SJCRH30 (cell line): ENCODE results near the gene PTPN3. TPM values are rescaled to one million over a fixed set of nuclear protein-coding genes. Genes with fewer than 3 reads are reported as not detected.
"Not testable (repeated sequence)": the region's sequence is repeated elsewhere in the genome, so short reads cannot be mapped to it uniquely, and the experiment has no call there.

Experiments used
- DNase-seq, 2 experiments: peaks; one replicate each; pipeline ENCODE4 v3.0.0-alpha.2; 2015 to 2020
- H3K27ac ChIP-seq: fragments of 250-450 bp; sonication (Bioruptor Pico); 2 replicates; pipeline ENCODE4 v1.5.1; 2020; ENCODE audit warnings: mild to moderate bottlenecking, moderate library complexity
- H3K27me3 ChIP-seq: fragments of 250-450 bp; sonication (Bioruptor Pico); 2 replicates; pipeline ENCODE4 v1.5.1; 2020; ENCODE audit warnings: mild to moderate bottlenecking, moderate library complexity
- H3K36me3 ChIP-seq: fragments of 250-450 bp; sonication (Bioruptor Pico); 2 replicates; pipeline ENCODE4 v1.5.1; 2020; ENCODE audit warnings: mild to moderate bottlenecking, moderate library complexity
- H3K4me1 ChIP-seq: fragments of 250-450 bp; sonication (Bioruptor Pico); 2 replicates; pipeline ENCODE4 v1.5.1; 2020; ENCODE audit warnings: mild to moderate bottlenecking, moderate library complexity
- H3K4me3 ChIP-seq: fragments of 250-450 bp; sonication (Bioruptor Pico); 2 replicates; pipeline ENCODE4 v1.5.1; 2020; ENCODE audit warnings: mild to moderate bottlenecking, moderate library complexity
- H3K9me3 ChIP-seq: fragments of 250-450 bp; sonication (Bioruptor Pico); replicated peaks from 2 replicates; pipeline ENCODE4 v1.5.1; 2020; ENCODE audit warnings: mild to moderate bottlenecking, moderate library complexity
- total RNA-seq: library from RNA; depleted of rRNA; stranded (reverse); fragments of >200 nt; shearing (Covaris generic); gene quantifications from 2 replicates; pipeline ENCODE4 v1.2.3, GENCODE V29; 2014; rRNA removed

PTPN3 gene, protein sequence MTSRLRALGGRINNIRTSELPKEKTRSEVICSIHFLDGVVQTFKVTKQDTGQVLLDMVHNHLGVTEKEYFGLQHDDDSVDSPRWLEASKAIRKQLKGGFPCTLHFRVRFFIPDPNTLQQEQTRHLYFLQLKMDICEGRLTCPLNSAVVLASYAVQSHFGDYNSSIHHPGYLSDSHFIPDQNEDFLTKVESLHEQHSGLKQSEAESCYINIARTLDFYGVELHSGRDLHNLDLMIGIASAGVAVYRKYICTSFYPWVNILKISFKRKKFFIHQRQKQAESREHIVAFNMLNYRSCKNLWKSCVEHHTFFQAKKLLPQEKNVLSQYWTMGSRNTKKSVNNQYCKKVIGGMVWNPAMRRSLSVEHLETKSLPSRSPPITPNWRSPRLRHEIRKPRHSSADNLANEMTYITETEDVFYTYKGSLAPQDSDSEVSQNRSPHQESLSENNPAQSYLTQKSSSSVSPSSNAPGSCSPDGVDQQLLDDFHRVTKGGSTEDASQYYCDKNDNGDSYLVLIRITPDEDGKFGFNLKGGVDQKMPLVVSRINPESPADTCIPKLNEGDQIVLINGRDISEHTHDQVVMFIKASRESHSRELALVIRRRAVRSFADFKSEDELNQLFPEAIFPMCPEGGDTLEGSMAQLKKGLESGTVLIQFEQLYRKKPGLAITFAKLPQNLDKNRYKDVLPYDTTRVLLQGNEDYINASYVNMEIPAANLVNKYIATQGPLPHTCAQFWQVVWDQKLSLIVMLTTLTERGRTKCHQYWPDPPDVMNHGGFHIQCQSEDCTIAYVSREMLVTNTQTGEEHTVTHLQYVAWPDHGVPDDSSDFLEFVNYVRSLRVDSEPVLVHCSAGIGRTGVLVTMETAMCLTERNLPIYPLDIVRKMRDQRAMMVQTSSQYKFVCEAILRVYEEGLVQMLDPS
- total RNA-seq, result 6.3 and 8.1 TPM in 2 replicates

- Histone ChIP-seq H3K36me3 (no peaks in the 10 kb centered on the region), H3K4me1 (peaks cover 3% of the 10 kb centered on the region; the same call in 1 of the 2 replicates), H3K9me3 (no peaks in the 10 kb centered on the region), H3K27ac (no peak within 1 kb of the TSS), H3K4me3 (peak within 1 kb of the TSS; percentile 64), H3K27me3 (peaks cover 4% of the 10 kb centered on the region; the same call in 1 of the 2 replicates)
- DNase-seq, result peak in 1 of 2 experiments; percentile 33
Observed at GRCh38 chr9:109498195-109499092, at the start of gene PTPN3. PTPN3 (minus strand) TSS chr9:109498307; CDS start chr9:109463434, 34,873 bp downstream.

- H3K4me1 ChIP-seq, H3K36me3 ChIP-seq, H3K27me3 ChIP-seq, H3K4me3 ChIP-seq, H3K27ac ChIP-seq, DNase-seq: not testable (repeated sequence)
- peaks cover 20% of the 10 kb centered on the region for H3K9me3 ChIP-seq
Observed at GRCh38 chr9:109544954-109545353, 46.8 kb upstream of the PTPN3 start.

- Histone ChIP-seq H3K27me3 (no peaks in the 10 kb centered on the region; the same call in 1 of the 2 replicates), H3K4me1 (no peaks in the 10 kb centered on the region), H3K4me3 (no peak overlapping the region), H3K36me3 (no peaks in the 10 kb centered on the region), H3K27ac (no peak overlapping the region), H3K9me3 (peaks cover 20% of the 10 kb centered on the region)
- DNase-seq, result no peak
Observed at GRCh38 chr9:109542922-109543321, 44.8 kb upstream of the PTPN3 start.

DNA sequence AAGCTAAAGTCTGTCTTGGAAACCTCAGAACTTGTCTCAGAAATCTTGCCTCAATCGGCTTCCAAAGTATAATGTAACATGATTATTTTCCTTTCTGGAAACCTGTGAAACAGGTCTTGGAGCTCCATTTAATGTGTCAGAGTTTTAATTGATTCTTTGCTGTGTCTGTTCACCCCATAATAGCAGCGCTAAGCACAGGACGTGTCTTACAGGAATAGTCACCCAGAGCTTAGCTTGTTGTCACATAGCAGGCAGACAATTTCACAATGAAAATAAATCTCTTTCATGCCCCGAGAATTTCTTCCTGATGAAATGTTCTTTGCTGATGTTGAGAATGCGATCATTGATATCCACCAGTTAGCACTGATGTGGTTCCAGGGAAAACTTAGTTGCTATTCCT is 40.2 kb upstream of the PTPN3 start:
- H3K4me1 ChIP-seq, result peaks cover 7% of the 10 kb centered on the region
- peaks cover 8% of the 10 kb centered on the region for H3K9me3 ChIP-seq
- no peak overlapping the region for H3K27ac ChIP-seq
- H3K36me3 ChIP-seq, result no peaks in the 10 kb centered on the region
- H3K4me3 ChIP-seq, result no peak overlapping the region
- no peak for DNase-seq
- no peaks in the 10 kb centered on the region; the same call in 1 of the 2 replicates for H3K27me3 ChIP-seq

GRCh38 chr9:109537288-109537687 is 39.2 kb upstream of the PTPN3 start:
- peaks cover 7% of the 10 kb centered on the region for H3K4me1 ChIP-seq
- no peak overlapping the region for H3K27ac ChIP-seq
- H3K27me3 ChIP-seq, result no peaks in the 10 kb centered on the region; the same call in 1 of the 2 replicates
- peaks cover 4% of the 10 kb centered on the region; the same call in 1 of the 2 replicates for H3K9me3 ChIP-seq
- H3K36me3 ChIP-seq, result no peaks in the 10 kb centered on the region
- H3K4me3 ChIP-seq, result no peak overlapping the region
- DNase-seq, result no peak

DNA sequence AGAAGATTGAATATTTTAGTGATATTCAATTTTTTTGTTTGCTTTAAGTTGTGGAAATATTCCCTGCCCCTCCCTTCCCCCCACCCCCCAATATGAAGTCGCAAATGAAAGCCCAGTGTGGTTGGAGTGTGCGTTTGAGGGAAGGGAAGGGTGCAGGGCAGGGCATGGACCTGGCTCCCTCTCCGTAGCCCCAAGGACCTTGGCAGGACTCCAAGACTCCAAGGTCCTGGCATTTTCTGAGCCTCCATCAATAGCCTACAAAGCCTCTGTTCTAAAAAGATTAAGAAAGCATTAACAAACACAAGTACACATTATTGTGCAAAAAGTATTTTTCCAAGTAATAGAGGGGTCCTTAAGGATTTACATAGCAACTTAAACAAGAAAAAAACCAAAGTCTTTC is 38.8 kb upstream of the PTPN3 start:
- peak in 1 of 2 experiments; percentile 42 for DNase-seq
- H3K4me1 ChIP-seq, result peaks cover 7% of the 10 kb centered on the region
- H3K27ac ChIP-seq, result no peak overlapping the region
- no peak overlapping the region for H3K4me3 ChIP-seq
- H3K27me3 ChIP-seq, result no peaks in the 10 kb centered on the region
- H3K36me3 ChIP-seq, result no peaks in the 10 kb centered on the region
- H3K9me3 ChIP-seq, result peaks cover 4% of the 10 kb centered on the region; the same call in 1 of the 2 replicates

DNA sequence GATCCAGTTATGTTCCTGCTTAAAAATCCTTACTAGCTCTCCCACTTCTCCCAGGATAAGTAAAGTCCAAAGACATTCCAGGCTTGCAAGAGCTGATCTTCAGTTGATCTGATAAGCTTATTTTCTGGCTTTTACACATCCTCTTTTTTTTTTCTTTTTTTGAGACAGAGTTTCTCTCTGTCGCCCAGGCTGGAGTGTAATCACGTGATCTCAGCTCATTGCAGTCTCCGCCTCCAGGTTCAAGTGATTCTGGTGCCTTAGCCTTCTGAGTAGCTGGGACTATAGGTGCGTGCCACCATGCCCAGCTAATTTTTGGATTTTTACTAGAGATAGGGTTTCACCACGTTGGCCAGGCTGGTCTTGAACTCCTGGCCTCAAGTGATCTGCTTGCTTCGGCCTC is 37.3 kb upstream of the PTPN3 start:
- H3K36me3 ChIP-seq, result no peaks in the 10 kb centered on the region
- DNase-seq, result no peak
- H3K4me1 ChIP-seq, result peaks cover 7% of the 10 kb centered on the region
- H3K9me3 ChIP-seq, result peaks cover 4% of the 10 kb centered on the region; the same call in 1 of the 2 replicates
- H3K27me3 ChIP-seq, result no peaks in the 10 kb centered on the region
- H3K27ac ChIP-seq, result no peak overlapping the region
- H3K4me3 ChIP-seq, result no peak overlapping the region

DNA sequence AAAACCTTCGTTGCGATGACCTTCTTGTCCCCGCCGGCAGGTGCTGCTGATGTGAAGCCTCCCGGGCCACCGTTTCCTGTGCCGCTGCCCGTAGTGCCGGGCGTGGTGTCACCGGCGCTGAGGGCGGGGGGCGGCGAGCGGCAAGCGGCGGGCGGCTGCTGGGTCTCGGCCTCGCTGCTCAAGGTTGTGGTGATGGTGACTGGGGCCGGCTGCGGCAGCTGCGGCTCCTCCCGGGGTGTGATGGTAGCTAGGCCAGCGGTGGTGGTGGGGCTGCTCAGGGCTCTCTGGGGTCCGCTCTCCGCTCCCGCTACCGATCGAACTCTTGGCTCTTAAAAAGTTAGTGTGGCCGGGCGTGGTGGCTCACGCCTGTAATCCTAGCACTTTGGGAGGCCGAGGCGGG is 36.0 kb upstream of the PTPN3 start:
- no peak for DNase-seq
- Histone ChIP-seq H3K36me3 (no peaks in the 10 kb centered on the region), H3K27me3 (no peaks in the 10 kb centered on the region)

GRCh38 chr9:109532652-109533051 is 34.5 kb upstream of the PTPN3 start:
- not testable (repeated sequence) for DNase-seq, H3K27me3 ChIP-seq, H3K36me3 ChIP-seq, H3K4me3 ChIP-seq, H3K9me3 ChIP-seq, H3K27ac ChIP-seq, H3K4me1 ChIP-seq

More for the DNA sequence above, 36.0 kb upstream of the PTPN3 start:
- Histone ChIP-seq H3K27ac (no peak overlapping the region), H3K4me3 (no peak overlapping the region), H3K9me3 (peaks cover 4% of the 10 kb centered on the region; the same call in 1 of the 2 replicates), H3K4me1 (peaks cover 7% of the 10 kb centered on the region)

- H3K4me1 ChIP-seq, result peaks cover 8% of the 10 kb centered on the region; the same call in 1 of the 2 replicates
- H3K36me3 ChIP-seq, result no peaks in the 10 kb centered on the region
- no peak for DNase-seq
- H3K9me3 ChIP-seq, result no peaks in the 10 kb centered on the region
- H3K27ac ChIP-seq, result no peak overlapping the region
- H3K27me3 ChIP-seq, result no peaks in the 10 kb centered on the region; the same call in 1 of the 2 replicates
- no peak overlapping the region for H3K4me3 ChIP-seq
Observed at GRCh38 chr9:109522106-109522505, 24.0 kb upstream of the PTPN3 start.

DNA sequence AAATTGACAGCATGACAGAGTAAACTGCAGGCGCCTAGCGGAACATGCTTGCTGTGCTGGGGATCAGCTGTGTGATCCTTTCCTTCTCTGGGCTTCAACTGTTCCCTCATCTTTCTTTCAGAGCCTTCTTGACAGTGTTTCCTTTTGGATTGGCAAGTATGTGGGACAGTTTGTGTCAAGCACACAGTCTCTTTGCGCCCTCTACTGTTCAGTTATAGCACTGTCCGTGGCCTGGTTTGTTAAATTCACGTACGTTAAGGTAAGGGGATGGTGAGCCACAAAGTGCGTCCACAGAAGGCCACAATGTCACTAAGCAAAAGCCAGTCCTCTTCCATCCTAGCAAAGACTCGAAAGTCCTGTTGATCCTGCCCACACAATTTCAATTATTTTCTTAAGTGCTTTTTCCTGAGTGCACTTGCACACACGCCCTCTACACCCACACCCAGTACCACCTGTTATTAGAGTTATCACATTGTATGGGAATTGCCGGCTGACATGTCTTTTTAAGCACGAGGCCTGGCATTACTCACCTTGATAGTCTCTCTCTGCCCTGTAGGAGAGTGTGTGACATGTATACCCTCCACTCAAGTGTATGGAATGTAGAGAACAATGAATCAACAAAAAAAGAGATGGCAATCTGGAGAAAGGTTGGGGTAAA is 22.5 kb upstream of the PTPN3 start:
- no peak overlapping the region for H3K4me3 ChIP-seq
- no peak overlapping the region for H3K27ac ChIP-seq
- H3K9me3 ChIP-seq, result no peaks in the 10 kb centered on the region
- DNase-seq, result peak; percentile 67 to 89
- peaks cover 8% of the 10 kb centered on the region; the same call in 1 of the 2 replicates for H3K4me1 ChIP-seq
- H3K27me3 ChIP-seq, result no peaks in the 10 kb centered on the region; the same call in 1 of the 2 replicates
- no peaks in the 10 kb centered on the region for H3K36me3 ChIP-seq

- no peaks in the 10 kb centered on the region for H3K36me3 ChIP-seq
- H3K4me3 ChIP-seq, result no peak overlapping the region
- H3K9me3 ChIP-seq, result no peaks in the 10 kb centered on the region
- H3K27me3 ChIP-seq, result no peaks in the 10 kb centered on the region; the same call in 1 of the 2 replicates
- no peak for DNase-seq
- peaks cover 8% of the 10 kb centered on the region; the same call in 1 of the 2 replicates for H3K4me1 ChIP-seq
- no peak overlapping the region for H3K27ac ChIP-seq
Observed at GRCh38 chr9:109519366-109519765, 21.3 kb upstream of the PTPN3 start.

GRCh38 chr9:109518621-109519335 is 20.7 kb upstream of the PTPN3 start:
- H3K27me3 ChIP-seq, result no peaks in the 10 kb centered on the region; the same call in 1 of the 2 replicates
- H3K4me3 ChIP-seq, result no peak overlapping the region
- H3K27ac ChIP-seq, result no peak overlapping the region
- no peaks in the 10 kb centered on the region for H3K36me3 ChIP-seq
- no peaks in the 10 kb centered on the region for H3K9me3 ChIP-seq
- peaks cover 8% of the 10 kb centered on the region; the same call in 1 of the 2 replicates for H3K4me1 ChIP-seq
- DNase-seq, result no peak
